GM19099 (cell line): ENCODE results near the gene RHOD.

Experiments
- POLR2A ChIP-seq: IDR thresholded peaks from 3 replicates; pipeline ENCODE4 v1.6.1; 2011; ENCODE audit warnings: low read depth; ENCODE audit not compliant: insufficient read length; ENCODE audit errors: extremely low read depth

The RHOD gene

DNA sequence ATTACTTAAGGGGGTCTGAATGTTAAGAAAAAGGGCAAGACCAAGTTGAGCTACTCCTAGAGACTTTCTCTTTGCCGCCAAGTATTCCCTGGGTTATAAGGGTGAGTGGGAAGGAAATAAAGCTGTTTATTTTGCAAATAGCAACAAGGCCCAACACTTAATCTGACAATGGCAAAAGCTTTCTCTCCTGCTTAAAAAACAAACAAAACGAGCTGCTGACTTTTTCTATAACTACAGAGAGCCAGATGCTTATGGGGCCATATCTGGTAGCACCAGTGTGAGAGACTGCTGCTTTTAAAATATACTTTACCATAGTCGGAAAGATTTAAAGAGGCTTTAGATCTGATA, 60.1 kb downstream of the RHOD start:
- no peak for TF ChIP-seq POLR2A

- no peak for TF ChIP-seq POLR2A
These were observed 60.5 kb downstream of the RHOD start for GRCh38 chr11:67117176-67117575.

GRCh38 chr11:67117672-67118180, 61.1 kb downstream of the RHOD start:
- TF ChIP-seq POLR2A: no peak

- TF ChIP-seq POLR2A: no peak
These were observed 61.6 kb downstream of the RHOD start for GRCh38 chr11:67118181-67118766.

DNA sequence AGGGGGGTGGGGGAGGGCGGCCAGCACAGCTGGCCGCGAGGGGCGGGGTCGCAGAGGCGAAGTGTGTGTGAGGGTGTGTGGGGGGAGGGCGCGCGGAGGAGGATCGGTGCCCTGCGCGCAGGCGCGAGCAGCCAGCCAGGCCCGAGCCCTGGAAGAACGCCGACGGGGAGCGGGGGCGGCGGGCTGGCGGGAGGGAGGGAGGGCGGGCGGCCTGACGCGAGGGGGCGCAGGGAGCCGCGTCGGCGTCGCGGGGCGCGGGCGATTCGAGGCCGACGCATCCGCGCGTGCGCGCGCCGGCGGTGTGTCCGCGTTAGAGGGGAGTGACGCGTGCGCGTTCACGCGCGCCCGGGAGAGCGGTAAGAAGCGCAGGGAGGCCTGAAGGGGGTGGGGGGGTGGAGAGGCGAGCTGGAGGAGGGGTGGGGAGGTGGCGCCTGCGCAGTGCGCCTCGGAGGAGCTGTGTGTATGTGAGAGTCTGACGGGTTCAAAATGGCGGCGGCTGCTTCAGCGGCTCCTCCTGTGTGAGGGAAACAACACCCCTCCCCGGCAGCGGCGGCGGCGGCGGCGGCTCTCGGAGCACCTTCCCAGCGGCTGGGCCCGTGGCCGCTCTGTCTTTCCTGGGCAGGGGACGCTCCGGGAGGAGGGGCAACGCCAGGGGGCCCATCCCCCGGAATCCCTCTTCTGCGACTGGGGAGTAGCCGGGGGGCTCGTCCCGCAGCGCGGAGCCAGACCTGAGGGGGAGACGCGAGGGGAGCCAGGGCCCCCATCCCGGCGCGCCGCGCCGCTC, 62.3 kb downstream of the RHOD start, which contains the start of gene KDM2A:
TSS of gene KDM2A (plus strand) at position 463 of the 784 bp plus-strand sequence. CDS start 2,054 bp downstream, outside the sequence.
- no peak for TF ChIP-seq POLR2A

- no peak for TF ChIP-seq POLR2A
These were observed 63.1 kb downstream of the RHOD start for GRCh38 chr11:67119585-67120391.

- no peak for TF ChIP-seq POLR2A
These were observed 63.8 kb downstream of the RHOD start for GRCh38 chr11:67120456-67120855.

DNA sequence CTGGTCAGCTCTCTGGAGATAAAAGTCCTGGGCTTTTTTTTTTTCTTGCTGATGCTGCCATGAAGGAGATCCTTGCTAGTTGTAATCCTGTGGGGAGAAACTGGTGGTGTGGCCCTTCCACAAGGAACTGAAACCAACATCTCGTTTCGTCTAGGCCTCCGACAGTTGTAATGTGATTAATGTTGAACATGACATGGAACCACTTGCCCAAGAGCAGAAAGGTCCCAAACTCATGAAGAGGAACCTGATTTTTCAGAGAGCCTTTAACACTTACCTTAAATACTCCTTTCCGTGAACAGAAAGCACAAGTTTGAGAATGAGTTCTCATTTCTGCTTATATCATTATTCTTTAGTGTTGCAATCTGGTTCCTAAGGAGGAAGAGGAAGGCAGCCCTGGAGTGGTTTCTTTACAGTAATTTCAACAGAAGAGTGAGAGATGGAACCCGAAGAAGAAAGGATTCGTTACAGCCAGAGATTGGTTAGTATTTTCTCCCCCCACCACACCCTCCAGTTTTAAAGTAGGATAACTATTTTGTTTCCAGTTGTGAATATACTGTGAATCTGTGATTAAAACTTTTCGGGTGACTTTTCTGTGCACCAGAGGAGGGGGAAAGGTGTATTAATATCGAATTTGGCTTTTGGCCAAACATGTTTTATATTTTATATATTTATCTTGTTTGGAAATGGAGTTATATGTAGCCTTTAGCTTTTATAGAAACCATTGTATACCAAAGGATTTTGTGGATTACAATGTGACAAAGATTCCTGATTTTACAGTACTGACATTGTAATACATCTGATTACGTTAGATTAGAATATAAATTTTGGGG, 64.4 kb downstream of the RHOD start:
- TF ChIP-seq POLR2A: no peak
